Activated CD8-positive, alpha-beta memory T cell treated with anti-CD3 and anti-CD28 coated beads, Interleukin-2, amount 10 ng/mL, durations not matched to agents 7 days and 5 days (primary cell): Measurements from ENCODE around the gene PTPRM. TPM values are rescaled to one million over a fixed set of nuclear protein-coding genes. Genes with fewer than 3 reads are reported as not detected.

Source experiments
- ATAC-seq: fragments of 150-1000 bp; cut with Tn5 transposase; one replicate; pipeline ENCODE4 v1.10.0; 2021; ENCODE audit warnings: moderate library complexity
- CTCF ChIA-PET: fragments of 350-600 bp; sonication (Branson Sonifier 250); formaldehyde crosslinking; loops from one replicate; lab custom pipeline; 2021; ENCODE audit warnings: antibody characterized with exemption; lab: Charles Lee
- DNase-seq: peaks from one replicate; pipeline ENCODE4 v3.0.0-alpha.2; 2020
- H3K27ac Mint-ChIP-seq: one replicate; pipeline ENCODE4 v1.8.0; 2021; ENCODE audit warnings: mild to moderate bottlenecking, mixed read lengths
- H3K27me3 Mint-ChIP-seq: one replicate; pipeline ENCODE4 v1.8.0; 2021; ENCODE audit warnings: mixed read lengths
- H3K36me3 Mint-ChIP-seq: one replicate; pipeline ENCODE4 v1.8.0; 2021; ENCODE audit warnings: mild to moderate bottlenecking, mixed read lengths
- H3K4me1 Mint-ChIP-seq: one replicate; pipeline ENCODE4 v1.8.0; 2021; ENCODE audit warnings: mixed read lengths
- H3K4me3 Mint-ChIP-seq: one replicate; pipeline ENCODE4 v1.8.0; 2021; ENCODE audit warnings: mild to moderate bottlenecking, moderate library complexity, mixed read lengths
- H3K9me3 Mint-ChIP-seq: one replicate; pipeline ENCODE4 v1.8.0; 2022; ENCODE audit warnings: low read depth, mixed read lengths
- total RNA-seq, 2 experiments: library from RNA; stranded (reverse); gene quantifications; one replicate each; pipeline ENCODE4 v1.2.3, GENCODE V29; 2021

PTPRM gene
- total RNA-seq, 2 experiments from 2014 or later: 3.1 to 5.7 TPM

- no peak overlapping the region for H3K27ac Mint-ChIP-seq
These were observed 755.4 kb downstream of the PTPRM start for GRCh38 chr18:8322486-8322885.

GRCh38 chr18:8324343-8325065 lies 757.4 kb downstream of the PTPRM start:
- H3K4me1 Mint-ChIP-seq: no peaks in the 10 kb centered on the region

More at GRCh38 chr18:8322486-8322885, 755.4 kb downstream of the PTPRM start:
- CTCF ChIA-PET: no interaction called here
- H3K27me3 Mint-ChIP-seq: no peaks in the 10 kb centered on the region
- DNase-seq (no peak), ATAC-seq (no peak)
- peaks cover 2% of the 10 kb centered on the region for H3K9me3 Mint-ChIP-seq
- H3K36me3 Mint-ChIP-seq: no peaks in the 10 kb centered on the region
- no peaks in the 10 kb centered on the region for H3K4me1 Mint-ChIP-seq
- H3K4me3 Mint-ChIP-seq: no peak overlapping the region

DNA sequence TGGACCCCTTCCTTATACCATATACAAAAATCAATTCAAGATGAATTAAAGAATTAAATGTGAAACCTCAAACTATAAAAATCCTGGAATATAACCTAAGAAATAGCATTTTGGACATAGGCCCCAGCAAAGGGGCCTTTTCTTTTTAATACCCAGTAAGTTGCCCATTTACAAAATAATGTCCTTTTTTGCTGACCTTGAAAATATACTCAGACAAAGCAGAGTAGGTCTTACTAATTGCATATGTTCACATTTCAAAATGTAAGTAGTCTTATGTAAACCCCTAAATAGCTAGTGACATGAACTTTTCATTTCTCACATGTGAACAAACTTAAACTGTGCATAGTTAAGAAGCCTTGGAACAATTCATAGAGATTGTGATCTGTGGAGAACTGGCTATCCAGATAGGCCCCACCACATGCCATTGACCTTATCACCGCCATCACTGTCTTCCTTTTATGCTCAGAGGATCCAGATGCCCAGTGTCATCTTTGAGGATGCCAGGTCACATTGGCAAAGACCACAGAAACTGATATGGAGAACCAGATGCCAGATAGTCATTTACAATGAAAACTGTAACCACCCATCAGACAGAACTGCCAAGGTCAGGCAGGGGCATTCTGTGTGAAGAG lies 759.8 kb downstream of the PTPRM start:
- DNase-seq: no peak
- H3K4me3 Mint-ChIP-seq: no peak overlapping the region

More at GRCh38 chr18:8324343-8325065, 757.4 kb downstream of the PTPRM start:
- peaks cover 2% of the 10 kb centered on the region for H3K9me3 Mint-ChIP-seq
- ATAC-seq (no peak), DNase-seq (no peak)
- no peaks in the 10 kb centered on the region for H3K27me3 Mint-ChIP-seq
- H3K36me3 Mint-ChIP-seq: no peaks in the 10 kb centered on the region
- H3K27ac Mint-ChIP-seq: no peak overlapping the region
- CTCF ChIA-PET: no interaction called here
- H3K4me3 Mint-ChIP-seq: no peak overlapping the region

GRCh38 chr18:8328126-8328525 lies 761.0 kb downstream of the PTPRM start:
- Mint-ChIP-seq H3K4me1 (no peaks in the 10 kb centered on the region), H3K4me3 (no peak overlapping the region), H3K27ac (no peak overlapping the region), H3K36me3 (no peaks in the 10 kb centered on the region), H3K9me3 (peaks cover 2% of the 10 kb centered on the region), H3K27me3 (no peaks in the 10 kb centered on the region)
- no peak for DNase-seq
- no peak for ATAC-seq
- CTCF ChIA-PET: no interaction called here

More for the DNA sequence above, 759.8 kb downstream of the PTPRM start:
- no peak overlapping the region for H3K27ac Mint-ChIP-seq
- no peaks in the 10 kb centered on the region for H3K4me1 Mint-ChIP-seq
- H3K27me3 Mint-ChIP-seq: no peaks in the 10 kb centered on the region
- no peak for ATAC-seq
- H3K9me3 Mint-ChIP-seq: peaks cover 2% of the 10 kb centered on the region
- CTCF ChIA-PET: no interaction called here
- H3K36me3 Mint-ChIP-seq: no peaks in the 10 kb centered on the region

- DNase-seq: no peak
- Mint-ChIP-seq H3K4me3 (no peak overlapping the region), H3K36me3 (no peaks in the 10 kb centered on the region), H3K4me1 (no peaks in the 10 kb centered on the region), H3K27ac (no peak overlapping the region), H3K27me3 (no peaks in the 10 kb centered on the region), H3K9me3 (peaks cover 2% of the 10 kb centered on the region)
- CTCF ChIA-PET: no interaction called here
- no peak for ATAC-seq
These were observed 762.2 kb downstream of the PTPRM start for GRCh38 chr18:8329186-8329771.

- no peak overlapping the region for H3K4me3 Mint-ChIP-seq
- no peaks in the 10 kb centered on the region for H3K27me3 Mint-ChIP-seq
- no peak overlapping the region for H3K27ac Mint-ChIP-seq
- DNase-seq: no peak
- no peaks in the 10 kb centered on the region for H3K9me3 Mint-ChIP-seq
- no peak for ATAC-seq
- H3K36me3 Mint-ChIP-seq: no peaks in the 10 kb centered on the region
- no peaks in the 10 kb centered on the region for H3K4me1 Mint-ChIP-seq
- CTCF ChIA-PET: interaction anchor here (0.7 kb wide), 2 partner anchors 10 to 89 kb away, joined by 3 to 4 read pairs; no protein-coding TSS in a partner anchor
These were observed 763.5 kb downstream of the PTPRM start for GRCh38 chr18:8330575-8330974.

DNA sequence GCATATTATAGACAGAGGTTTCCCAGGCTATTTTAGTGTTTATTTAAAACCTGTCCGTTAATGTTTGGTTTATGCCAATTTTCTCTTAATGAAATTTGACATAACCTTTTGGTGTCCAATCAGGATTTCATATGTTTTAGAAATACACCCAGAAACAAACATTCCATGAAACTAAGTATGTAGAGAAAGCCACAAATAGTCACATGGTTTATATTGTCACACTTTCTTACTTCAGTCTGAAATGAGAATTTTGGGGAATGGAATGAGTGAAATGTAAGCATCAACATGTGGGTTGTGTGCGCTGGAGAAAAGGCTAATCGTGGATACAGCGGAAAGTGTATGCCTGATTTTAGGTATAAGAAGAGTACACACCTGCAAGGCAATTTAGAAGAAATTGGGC lies 765.2 kb downstream of the PTPRM start:
- no peaks in the 10 kb centered on the region for H3K4me1 Mint-ChIP-seq
- ATAC-seq (no peak), DNase-seq (no peak)
- H3K27me3 Mint-ChIP-seq: no peaks in the 10 kb centered on the region
- CTCF ChIA-PET: no interaction called here
- H3K9me3 Mint-ChIP-seq: no peaks in the 10 kb centered on the region
- H3K4me3 Mint-ChIP-seq: no peak overlapping the region
- no peaks in the 10 kb centered on the region for H3K36me3 Mint-ChIP-seq
- no peak overlapping the region for H3K27ac Mint-ChIP-seq

- ATAC-seq: no peak
- Mint-ChIP-seq H3K27ac (no peak overlapping the region), H3K9me3 (no peaks in the 10 kb centered on the region), H3K27me3 (no peaks in the 10 kb centered on the region), H3K4me3 (no peak overlapping the region), H3K36me3 (no peaks in the 10 kb centered on the region), H3K4me1 (no peaks in the 10 kb centered on the region)
- no peak for DNase-seq
- CTCF ChIA-PET: no interaction called here
These were observed 766.8 kb downstream of the PTPRM start for GRCh38 chr18:8333961-8334360.

DNA sequence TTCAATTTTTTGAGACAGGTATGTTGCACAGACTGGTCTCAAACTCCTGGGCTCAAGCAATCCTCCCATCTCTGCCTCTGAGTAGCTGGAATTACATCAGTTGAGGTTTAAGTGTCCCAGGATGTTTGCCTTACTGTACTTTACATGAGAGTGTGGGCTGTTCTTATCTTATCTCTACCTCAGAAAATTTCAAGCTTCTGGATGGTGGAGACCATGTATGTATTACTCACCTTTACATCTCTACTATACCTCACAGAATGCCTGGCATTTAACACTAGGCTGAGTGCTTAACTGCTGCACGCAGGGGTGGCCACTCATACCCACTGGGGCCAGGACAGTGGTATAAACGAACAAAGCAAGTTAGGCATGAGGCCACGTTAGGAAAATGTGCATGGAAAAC lies 770.1 kb downstream of the PTPRM start:
- CTCF ChIA-PET: no interaction called here
- no peak for ATAC-seq

DNA sequence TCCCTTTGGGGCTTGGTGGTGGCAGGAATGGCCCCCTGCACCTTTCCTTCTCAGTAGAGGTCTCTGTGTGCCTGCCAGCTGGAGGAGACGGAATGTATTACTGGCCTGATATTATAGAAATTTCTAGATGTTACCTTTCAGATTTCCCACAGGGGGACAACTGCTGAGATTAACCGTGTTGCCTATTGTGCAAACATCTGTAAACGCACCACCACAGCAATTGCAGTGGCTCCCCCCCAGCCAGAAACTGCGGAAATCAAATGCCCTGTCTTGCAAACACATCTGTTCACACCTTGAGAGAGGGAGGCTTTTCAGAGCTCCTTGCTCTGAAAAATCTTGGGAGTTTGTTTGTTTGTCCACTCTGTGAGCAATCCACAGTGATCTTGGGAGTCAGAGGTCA lies 772.1 kb downstream of the PTPRM start:
- no peaks in the 10 kb centered on the region for H3K36me3 Mint-ChIP-seq
- no peaks in the 10 kb centered on the region for H3K9me3 Mint-ChIP-seq

More for the DNA sequence above, 770.1 kb downstream of the PTPRM start:
- DNase-seq: no peak
- H3K36me3 Mint-ChIP-seq: no peaks in the 10 kb centered on the region
- H3K4me3 Mint-ChIP-seq: no peak overlapping the region
- H3K4me1 Mint-ChIP-seq: no peaks in the 10 kb centered on the region
- no peaks in the 10 kb centered on the region for H3K27me3 Mint-ChIP-seq
- H3K27ac Mint-ChIP-seq: no peak overlapping the region
- H3K9me3 Mint-ChIP-seq: no peaks in the 10 kb centered on the region

DNA sequence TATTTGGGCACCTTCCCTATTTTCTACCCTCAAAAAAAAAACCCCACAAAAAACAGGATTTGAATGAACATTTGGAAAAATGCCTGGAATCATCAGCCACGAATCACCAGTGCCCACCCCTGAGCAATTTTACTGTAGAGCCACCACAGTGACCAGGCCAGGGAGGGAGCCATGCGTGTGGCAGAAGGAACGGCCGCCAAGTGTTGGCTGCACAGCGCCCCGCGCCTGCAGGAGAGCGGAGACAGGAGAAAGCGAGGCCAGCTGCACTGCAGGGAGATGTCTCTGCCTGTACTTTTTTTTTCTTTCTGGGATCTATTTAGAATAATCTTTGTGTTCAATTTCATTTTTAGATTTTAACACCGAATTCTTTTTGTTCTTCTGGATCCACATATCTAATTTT lies 772.8 kb downstream of the PTPRM start:
- H3K4me1 Mint-ChIP-seq: no peaks in the 10 kb centered on the region
- H3K36me3 Mint-ChIP-seq: no peaks in the 10 kb centered on the region
- CTCF ChIA-PET: no interaction called here
- no peak for ATAC-seq
- no peaks in the 10 kb centered on the region for H3K27me3 Mint-ChIP-seq
- no peak overlapping the region for H3K27ac Mint-ChIP-seq
- no peak for DNase-seq
- no peaks in the 10 kb centered on the region for H3K9me3 Mint-ChIP-seq
- H3K4me3 Mint-ChIP-seq: no peak overlapping the region

More for the DNA sequence above, 772.1 kb downstream of the PTPRM start:
- Mint-ChIP-seq H3K27ac (no peak overlapping the region), H3K27me3 (no peaks in the 10 kb centered on the region), H3K4me1 (no peaks in the 10 kb centered on the region), H3K4me3 (no peak overlapping the region)
- CTCF ChIA-PET: no interaction called here
- DNase-seq (no peak), ATAC-seq (no peak)

DNA sequence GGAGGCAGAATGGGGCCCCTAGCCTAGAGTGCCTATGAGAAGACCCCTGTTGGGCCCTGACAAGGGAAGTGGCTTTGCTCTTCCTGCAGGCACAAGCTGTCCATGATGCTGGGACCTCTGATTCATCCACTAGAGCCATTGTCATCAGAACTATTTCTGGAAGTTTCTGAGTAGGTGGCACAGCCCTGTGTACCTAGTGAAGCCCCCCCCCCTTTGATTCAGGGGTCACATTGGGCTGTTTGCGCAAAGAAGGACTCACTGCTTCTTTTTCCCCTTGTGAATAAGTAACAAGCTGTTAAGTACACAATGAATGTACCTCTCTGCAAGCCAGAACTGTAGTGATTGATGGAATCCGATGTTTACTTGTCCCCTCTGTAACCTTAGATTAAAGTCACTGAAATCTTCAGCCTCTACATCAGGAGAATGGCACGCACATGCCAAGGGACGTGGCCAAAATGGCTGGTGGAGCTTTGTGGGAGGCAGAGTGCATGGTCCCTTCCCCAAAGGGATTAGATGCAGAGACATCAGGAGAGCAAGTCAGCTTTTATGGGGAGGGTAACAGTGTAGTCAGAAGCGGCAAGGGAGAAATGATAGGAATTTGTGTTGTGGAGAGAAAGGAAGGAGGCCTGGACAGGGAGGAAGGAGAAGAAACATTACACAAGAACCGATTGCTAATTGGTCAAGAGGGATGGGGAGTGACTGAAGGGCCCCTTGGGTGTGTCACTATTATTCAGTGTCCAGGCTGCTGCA lies 774.5 kb downstream of the PTPRM start:
- H3K4me1 Mint-ChIP-seq: no peaks in the 10 kb centered on the region
- H3K27me3 Mint-ChIP-seq: no peaks in the 10 kb centered on the region
- DNase-seq (no peak), ATAC-seq (no peak)
- H3K9me3 Mint-ChIP-seq: no peaks in the 10 kb centered on the region
- H3K36me3 Mint-ChIP-seq: no peaks in the 10 kb centered on the region
- no peak overlapping the region for H3K4me3 Mint-ChIP-seq
- H3K27ac Mint-ChIP-seq: no peak overlapping the region
- CTCF ChIA-PET: no interaction called here

- Mint-ChIP-seq H3K4me1 (no peaks in the 10 kb centered on the region), H3K36me3 (no peaks in the 10 kb centered on the region), H3K4me3 (no peak overlapping the region), H3K27ac (no peak overlapping the region), H3K9me3 (no peaks in the 10 kb centered on the region), H3K27me3 (no peaks in the 10 kb centered on the region)
- DNase-seq (no peak), ATAC-seq (no peak)
- CTCF ChIA-PET: no interaction called here
These were observed 781.1 kb downstream of the PTPRM start for GRCh38 chr18:8348051-8348720.
